BJ (cell line): ENCODE results near the gene TBKBP1. TPM values are rescaled to one million over a fixed set of nuclear protein-coding genes. Genes with fewer than 3 reads are reported as not detected.

Source experiments
- CTCF ChIA-PET: fragments of 350-600 bp; formaldehyde crosslinking; extraction: SDS; loops from one replicate; lab custom pipeline; 2021; ENCODE audit warnings: antibody characterized with exemption, inconsistent platforms; lab: Yijun Ruan, JAX
- POLR2A ChIA-PET: fragments of 300-600 bp; sonication (Branson Sonifier 250); formaldehyde crosslinking; extraction: SDS; loops from one replicate; lab custom pipeline; 2021; ENCODE audit warnings: antibody characterized with exemption; lab: Charles Lee
- DNase-seq: peaks from one replicate; pipeline ENCODE4 v3.0.0-alpha.2; 2011; ENCODE audit warnings: low read depth
- H3K27me3 ChIP-seq: 2 replicates; pipeline ENCODE4 v1.6.0; 2011; ENCODE audit warnings: low read length; ENCODE audit not compliant: control insufficient read depth, insufficient read depth
- H3K36me3 ChIP-seq: 2 replicates; pipeline ENCODE4 v1.5.1; 2011; ENCODE audit warnings: low read length; ENCODE audit not compliant: control insufficient read depth, insufficient read depth
- H3K4me3 ChIP-seq: 2 replicates; pipeline ENCODE4 v1.5.1; 2011; ENCODE audit warnings: low read depth, mild to moderate bottlenecking, control low read depth, low read length
- polyA minus RNA-seq: library from RNA; depleted of rRNA, polyadenylated mRNA; stranded (reverse); fragments of >200 nt; gene quantifications from 2 replicates; pipeline ENCODE4 v1.2.3, GENCODE V29; 2011; rRNA and poly(A)+ RNA removed
- polyA plus RNA-seq: library from polyadenylated mRNA; depleted of rRNA; stranded (reverse); fragments of >200 nt; gene quantifications from 2 replicates; pipeline ENCODE4 v1.2.3, GENCODE V29; 2011; rRNA removed
- TF ChIP-seq, protein P1 (sequence below): IDR thresholded peaks from 2 replicates; pipeline ENCODE4 v1.5.1; 2011; ENCODE audit warnings: low read depth, mild to moderate bottlenecking, control low read depth, inconsistent platforms, low read length, moderate library complexity; ENCODE audit not compliant: insufficient read depth

The TBKBP1 gene, protein sequence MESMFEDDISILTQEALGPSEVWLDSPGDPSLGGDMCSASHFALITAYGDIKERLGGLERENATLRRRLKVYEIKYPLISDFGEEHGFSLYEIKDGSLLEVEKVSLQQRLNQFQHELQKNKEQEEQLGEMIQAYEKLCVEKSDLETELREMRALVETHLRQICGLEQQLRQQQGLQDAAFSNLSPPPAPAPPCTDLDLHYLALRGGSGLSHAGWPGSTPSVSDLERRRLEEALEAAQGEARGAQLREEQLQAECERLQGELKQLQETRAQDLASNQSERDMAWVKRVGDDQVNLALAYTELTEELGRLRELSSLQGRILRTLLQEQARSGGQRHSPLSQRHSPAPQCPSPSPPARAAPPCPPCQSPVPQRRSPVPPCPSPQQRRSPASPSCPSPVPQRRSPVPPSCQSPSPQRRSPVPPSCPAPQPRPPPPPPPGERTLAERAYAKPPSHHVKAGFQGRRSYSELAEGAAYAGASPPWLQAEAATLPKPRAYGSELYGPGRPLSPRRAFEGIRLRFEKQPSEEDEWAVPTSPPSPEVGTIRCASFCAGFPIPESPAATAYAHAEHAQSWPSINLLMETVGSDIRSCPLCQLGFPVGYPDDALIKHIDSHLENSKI
- polyA plus RNA-seq = 4.7 and 7.3 TPM in 2 replicates
- 3.2 and 4.4 TPM in 2 replicates for polyA minus RNA-seq

GRCh38 chr17:47693731-47694580, at the start of gene TBKBP1:
Gene TBKBP1, plus strand, starts transcription at chr17:47694161. Its CDS starts 1,952 bp downstream, at chr17:47696113.
- CTCF ChIA-PET = interaction anchor here (0.8 to 0.9 kb wide), 2 partner anchors 11 to 30 kb away, joined by 3 to 4 read pairs; no protein-coding TSS in a partner anchor
- H3K36me3 ChIP-seq = peaks cover 5% of the 10 kb centered on the region
- H3K27me3 ChIP-seq = no peaks in the 10 kb centered on the region
- POLR2A ChIA-PET = interaction anchor here (0.7 kb wide), 1 partner anchor 25 kb away, joined by 3 read pairs; no protein-coding TSS in a partner anchor
- no peak for DNase-seq
- H3K4me3 ChIP-seq = peak within 1 kb of the TSS; percentile 77
- TF ChIP-seq, protein P1, sequence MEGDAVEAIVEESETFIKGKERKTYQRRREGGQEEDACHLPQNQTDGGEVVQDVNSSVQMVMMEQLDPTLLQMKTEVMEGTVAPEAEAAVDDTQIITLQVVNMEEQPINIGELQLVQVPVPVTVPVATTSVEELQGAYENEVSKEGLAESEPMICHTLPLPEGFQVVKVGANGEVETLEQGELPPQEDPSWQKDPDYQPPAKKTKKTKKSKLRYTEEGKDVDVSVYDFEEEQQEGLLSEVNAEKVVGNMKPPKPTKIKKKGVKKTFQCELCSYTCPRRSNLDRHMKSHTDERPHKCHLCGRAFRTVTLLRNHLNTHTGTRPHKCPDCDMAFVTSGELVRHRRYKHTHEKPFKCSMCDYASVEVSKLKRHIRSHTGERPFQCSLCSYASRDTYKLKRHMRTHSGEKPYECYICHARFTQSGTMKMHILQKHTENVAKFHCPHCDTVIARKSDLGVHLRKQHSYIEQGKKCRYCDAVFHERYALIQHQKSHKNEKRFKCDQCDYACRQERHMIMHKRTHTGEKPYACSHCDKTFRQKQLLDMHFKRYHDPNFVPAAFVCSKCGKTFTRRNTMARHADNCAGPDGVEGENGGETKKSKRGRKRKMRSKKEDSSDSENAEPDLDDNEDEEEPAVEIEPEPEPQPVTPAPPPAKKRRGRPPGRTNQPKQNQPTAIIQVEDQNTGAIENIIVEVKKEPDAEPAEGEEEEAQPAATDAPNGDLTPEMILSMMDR = no peak

GRCh38 chr17:47644324-47644723, 49.6 kb upstream of the TBKBP1 start:
- CTCF ChIA-PET = interaction anchor here (1.0 to 1.6 kb wide), 2 partner anchors 19 to 29 kb away, joined by 5 read pairs; no protein-coding TSS in a partner anchor
- Histone ChIP-seq H3K4me3 (no peak overlapping the region), H3K36me3 (no peaks in the 10 kb centered on the region), H3K27me3 (no peaks in the 10 kb centered on the region)
- POLR2A ChIA-PET = no interaction called here
- TF ChIP-seq, protein P1 = no peak
- no peak for DNase-seq

- peak within 1 kb of the TSS; percentile 94 for H3K4me3 ChIP-seq
- ChIA-PET CTCF (interaction anchor here (0.6 to 3.5 kb wide), 5 partner anchors 10 to 274 kb away, joined by 3 to 24 read pairs (median 4); no protein-coding TSS in a partner anchor), POLR2A (interaction anchor here (0.6 kb wide), 1 partner anchor 31 kb away, joined by 3 read pairs; no protein-coding TSS in a partner anchor)
- H3K27me3 ChIP-seq = no peaks in the 10 kb centered on the region
- TF ChIP-seq, protein P1 = no peak
- peak; percentile 99 for DNase-seq
- H3K36me3 ChIP-seq = no peaks in the 10 kb centered on the region
Measured at GRCh38 chr17:47649153-47649971, 44.6 kb upstream of the TBKBP1 start, which contains the start of gene KPNB1. Gene KPNB1, plus strand, starts transcription at chr17:47649919. Its CDS starts 326 bp downstream, at chr17:47650245.

- CTCF ChIA-PET = interaction anchor here (0.6 to 3.5 kb wide), 5 partner anchors 14 to 35 kb away, joined by 3 to 24 read pairs (median 4); no protein-coding TSS in a partner anchor
- H3K36me3 ChIP-seq = peaks cover 3% of the 10 kb centered on the region; the same call in 1 of the 2 replicates
- TF ChIP-seq, protein P1 = no peak
- H3K4me3 ChIP-seq = peak overlapping the region; percentile 94
- no peaks in the 10 kb centered on the region for H3K27me3 ChIP-seq
- POLR2A ChIA-PET = interaction anchor here (0.6 to 1.0 kb wide), 3 partner anchors 16 to 74 kb away, joined by 5 to 13 read pairs (median 7); no protein-coding TSS in a partner anchor
- DNase-seq = no peak
Measured at GRCh38 chr17:47649972-47650524, 43.9 kb upstream of the TBKBP1 start.
